GM21825 (cell line): Measurements from ENCODE around the gene HPCAL1.
"Not testable (repeated sequence)": the region's sequence is repeated elsewhere in the genome, so short reads cannot be mapped to it uniquely, and the experiment has no call there.

Experiments
- ATAC-seq: cut with Tn5 transposase; IDR thresholded peaks from one replicate; pipeline ENCODE4 v1.9.1; 2021; ENCODE audit warnings: mild to moderate bottlenecking, moderate library complexity; ENCODE audit not compliant: unreplicated experiment

The HPCAL1 gene

DNA sequence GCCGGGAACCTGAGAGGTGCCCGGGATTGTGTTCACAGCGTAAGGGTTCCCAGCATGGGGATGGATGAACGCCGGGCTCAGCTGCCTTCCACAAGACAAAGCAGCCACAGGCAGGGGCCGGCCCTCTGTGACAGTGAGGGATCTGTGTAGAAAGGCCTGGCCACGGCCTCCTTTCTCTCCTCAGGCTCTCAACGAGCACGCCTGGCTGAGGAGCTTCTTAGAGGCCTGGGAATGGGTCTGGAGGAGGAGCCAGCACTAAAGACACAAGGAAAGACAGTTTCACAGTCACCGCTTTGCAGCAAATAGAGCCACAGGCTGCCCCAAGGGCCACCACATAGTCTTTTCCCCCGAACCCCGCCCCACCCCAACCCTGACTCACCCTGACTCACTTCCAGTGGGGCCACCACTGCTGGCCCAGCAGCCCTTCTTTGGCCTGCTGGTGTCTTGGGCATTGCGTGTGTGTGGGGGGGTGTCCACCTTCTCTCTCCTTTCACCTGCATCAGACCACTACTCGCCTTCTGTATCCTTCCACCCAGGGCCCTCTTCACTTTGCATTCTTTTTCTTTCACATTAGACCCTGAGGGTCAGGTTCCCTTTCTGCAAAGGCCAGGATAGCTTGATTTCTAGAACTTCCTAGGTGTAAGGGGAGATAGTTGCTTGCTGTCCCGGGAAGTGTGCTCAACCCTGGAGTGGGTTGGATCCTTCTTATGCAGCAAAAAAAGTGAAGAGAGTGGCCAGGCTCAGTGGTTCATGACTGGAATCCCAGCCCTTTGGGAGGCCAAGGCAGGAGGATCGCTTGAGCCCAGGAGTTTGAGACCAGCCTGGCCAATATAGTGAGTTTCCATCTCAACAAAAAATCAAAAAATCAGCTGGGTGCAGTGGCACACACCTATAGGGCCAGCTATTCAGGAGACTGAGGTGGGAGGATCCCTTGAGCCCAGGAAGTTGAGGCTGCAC is 19.3 kb upstream of the HPCAL1 start:
- no peak for ATAC-seq

DNA sequence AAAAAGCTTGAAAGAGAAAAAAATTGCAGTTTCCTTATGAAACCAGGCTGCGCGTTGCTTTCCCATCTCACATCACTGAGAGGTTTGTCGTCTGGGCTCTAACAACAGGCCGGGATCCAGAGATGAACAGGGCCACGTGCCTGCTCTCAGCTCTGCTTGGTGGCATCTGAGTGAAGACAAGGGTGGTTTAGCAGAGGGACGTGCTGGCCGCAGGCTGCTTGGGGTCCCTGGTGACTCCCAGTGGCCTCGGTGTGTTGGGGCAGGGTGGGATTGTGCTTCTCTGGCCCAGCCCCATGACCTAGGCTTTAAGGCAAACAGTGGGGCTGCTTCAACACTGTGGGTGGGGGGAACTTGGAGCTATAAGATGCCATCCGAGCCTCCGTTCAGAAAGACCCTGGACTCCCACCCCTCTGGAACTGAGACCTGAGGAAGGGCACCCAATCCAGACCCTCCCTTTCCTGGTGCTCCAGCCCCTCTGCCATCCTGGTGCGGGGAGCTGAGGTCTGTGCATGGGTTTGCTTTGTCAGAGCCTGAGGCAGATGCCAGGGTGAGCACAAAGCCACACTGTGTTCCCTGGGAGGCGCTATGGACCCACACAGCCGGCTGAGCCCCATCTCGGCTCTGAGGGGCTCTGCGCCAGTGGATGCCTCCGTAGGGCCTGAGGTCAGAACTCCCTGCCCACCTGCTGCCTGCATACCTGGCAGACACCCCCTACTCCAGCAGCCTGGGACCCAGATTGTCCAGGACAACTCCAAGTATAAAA is 18.4 kb upstream of the HPCAL1 start:
- ATAC-seq: no peak

DNA sequence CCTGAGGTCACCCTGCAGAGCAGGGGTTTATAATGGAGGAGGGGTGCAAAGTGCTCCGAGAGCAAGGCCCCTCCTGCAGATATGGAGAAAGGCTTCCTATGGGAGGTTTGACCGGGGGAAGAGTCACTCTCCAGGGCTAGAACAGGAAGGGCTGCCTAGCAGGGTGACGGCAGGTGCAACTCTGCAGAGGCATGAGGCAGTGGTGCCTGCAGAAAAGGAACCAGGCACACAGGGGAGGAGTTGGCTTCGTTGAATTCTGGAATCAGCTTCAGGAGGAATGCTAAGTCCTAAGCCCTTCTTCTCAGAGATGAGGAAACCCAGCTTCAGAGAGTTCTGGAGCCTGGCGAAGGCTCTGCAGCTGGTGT is 17.5 kb upstream of the HPCAL1 start:
- ATAC-seq: no peak

DNA sequence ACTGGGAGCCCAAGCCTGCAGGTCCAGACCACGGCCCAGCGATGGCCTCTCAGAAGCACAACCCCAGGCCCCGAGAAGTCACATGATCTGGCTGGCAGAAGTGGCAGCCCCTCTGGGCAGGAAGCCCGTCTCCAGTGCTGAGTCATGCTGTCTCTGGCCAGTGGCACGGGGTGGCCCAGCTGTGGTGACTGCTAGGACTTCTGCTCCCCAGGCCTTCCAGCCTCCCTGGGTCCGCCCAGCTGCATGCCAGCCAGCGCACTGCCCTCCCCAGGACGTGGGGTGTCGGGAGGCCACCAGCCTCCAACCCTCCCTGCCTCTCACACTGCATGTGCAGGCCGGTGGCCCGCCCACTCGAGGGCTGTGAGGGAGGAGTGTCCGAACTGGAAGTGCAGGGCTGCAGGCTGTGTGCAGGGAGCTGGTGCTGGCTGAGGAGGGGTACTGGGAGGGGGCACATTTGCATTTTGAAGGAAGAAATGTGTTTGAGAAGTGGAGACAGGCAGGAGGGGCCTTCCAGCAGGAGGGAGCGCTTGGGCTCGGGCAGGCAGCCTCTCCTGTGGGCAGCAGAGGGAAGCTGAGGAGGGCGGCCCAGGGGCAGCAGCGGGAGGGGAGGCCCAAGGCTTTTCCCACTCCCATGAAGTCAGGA is 17.0 kb upstream of the HPCAL1 start:
- no peak for ATAC-seq

DNA sequence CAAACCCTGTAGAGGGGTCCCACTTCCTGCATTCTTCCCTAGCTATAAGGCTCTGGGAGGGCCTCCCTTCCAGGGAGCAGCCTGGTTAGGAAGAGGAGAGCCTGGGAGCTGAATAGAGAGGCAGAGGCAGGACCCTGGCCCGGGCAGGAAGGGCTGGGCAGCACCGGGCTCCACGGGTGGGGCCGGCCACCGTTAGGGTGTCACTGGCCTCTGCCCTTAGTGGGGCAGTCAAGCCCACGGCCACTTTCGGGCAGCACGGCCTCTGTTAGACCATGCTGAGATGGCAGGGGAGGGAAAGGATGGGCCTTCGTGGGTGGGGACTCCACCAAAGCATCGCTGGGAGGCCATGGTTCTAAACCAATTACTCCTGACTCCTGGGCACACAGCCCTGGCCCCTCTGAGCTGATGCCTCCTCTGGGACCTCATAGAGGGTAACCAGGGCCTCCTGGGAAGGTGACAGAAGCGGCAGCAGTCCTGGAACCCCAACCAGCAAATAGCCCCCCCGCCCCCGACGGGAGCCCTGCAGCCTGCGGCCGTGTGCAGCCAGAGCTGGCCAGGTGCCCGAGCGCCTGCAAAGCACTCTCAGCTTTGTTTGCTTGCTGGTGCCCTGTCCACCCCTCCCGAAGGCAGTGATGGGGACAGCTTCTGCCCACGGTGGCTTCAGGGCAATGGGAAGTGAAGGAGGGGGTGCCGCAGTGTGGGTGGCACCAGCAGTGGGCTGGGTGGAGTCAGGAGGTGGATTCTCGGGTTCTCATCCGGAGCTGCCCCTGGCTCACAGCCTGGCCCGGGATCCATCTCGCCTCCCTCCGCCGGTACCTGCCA is 16.3 kb upstream of the HPCAL1 start:
- no peak for ATAC-seq

DNA sequence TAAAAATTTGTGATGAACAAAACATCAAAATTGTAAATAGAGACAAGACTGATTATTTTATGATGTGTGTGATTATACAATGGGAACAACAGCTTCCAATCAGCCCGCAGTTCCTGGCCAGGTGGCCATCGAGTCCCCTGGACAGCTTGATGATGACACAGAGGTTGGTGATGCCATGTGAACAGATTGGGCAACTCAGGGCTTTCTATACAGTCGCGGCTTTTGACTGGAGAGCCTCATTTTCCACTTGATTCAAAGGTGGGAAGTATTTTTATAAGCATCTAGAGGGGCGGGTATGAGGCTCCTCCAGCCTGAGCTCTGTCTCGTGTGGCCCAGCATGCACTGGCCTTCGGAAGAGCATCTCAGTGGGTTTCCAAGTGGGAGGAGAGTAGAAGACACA is 14.9 kb upstream of the HPCAL1 start:
- no peak for ATAC-seq

DNA sequence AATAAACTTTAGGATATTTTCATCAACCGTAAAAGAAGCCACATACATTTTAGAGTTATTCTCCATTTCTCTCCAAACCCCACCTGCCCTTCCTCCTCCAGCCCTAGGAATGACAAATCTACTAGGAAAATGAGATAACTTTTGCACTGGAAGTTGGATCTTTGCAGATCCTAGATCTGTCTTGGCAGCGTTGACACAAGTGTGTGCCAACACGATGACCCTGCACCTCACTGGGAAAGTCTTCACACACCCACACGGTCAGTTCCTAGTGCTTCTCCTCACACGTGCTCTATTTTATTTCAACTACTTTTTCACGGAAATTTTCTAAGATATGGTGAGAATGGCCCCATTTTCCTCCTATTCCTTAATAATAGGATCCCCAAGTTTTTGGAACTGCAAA is 14.1 kb upstream of the HPCAL1 start:
- no peak for ATAC-seq

DNA sequence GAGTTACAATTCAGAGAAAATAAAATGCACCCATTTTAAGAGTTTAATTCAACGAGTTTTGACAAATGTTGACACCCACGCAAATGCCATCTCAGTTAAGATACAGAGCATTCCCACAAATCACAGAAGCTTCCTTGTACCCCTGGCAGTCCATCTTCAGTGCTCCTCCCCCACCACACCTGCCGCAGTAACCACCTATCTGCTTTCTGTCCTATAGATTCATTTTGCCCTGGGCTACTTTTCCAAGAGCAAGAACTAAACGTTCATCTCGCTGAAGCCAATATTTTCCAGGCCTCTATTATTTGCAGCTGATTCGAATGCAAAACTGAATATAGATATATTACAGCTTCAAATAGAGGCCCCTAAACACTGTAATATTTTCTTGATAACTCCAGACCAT is 13.4 kb upstream of the HPCAL1 start:
- ATAC-seq: no peak

DNA sequence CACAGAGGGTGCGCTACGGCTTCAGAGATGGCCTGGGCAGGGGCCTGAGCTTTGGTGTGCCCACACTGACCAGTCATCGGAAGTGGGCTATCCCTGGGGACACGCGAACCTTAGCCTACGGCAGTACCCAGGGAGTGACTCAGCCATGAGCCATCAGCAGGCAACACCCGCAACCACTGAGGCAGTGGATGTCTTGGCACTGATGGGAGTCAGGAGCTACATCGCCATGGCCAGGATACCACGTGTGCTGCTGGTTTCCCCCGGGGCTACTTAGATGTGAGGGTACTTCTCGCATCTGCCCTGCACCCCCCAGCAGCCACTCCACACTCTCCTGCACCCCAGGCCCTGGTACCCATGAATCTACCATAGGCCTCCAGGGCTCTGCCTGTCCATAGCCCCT is 12.8 kb upstream of the HPCAL1 start:
- no peak for ATAC-seq

DNA sequence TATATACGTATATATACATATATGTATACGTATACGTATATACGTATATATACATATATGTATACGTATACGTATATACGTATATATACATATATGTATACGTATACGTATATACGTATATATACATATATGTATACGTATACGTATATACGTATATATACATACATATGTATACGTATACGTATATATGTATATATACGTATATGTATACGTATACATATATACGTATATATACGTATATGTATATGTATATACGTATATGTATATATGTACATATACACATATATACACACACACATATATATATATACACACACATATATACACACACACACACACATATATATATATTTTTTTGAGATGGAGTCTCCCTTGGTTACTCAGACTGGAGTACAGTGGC is 11.3 kb upstream of the HPCAL1 start:
- not testable (repeated sequence) for ATAC-seq

DNA sequence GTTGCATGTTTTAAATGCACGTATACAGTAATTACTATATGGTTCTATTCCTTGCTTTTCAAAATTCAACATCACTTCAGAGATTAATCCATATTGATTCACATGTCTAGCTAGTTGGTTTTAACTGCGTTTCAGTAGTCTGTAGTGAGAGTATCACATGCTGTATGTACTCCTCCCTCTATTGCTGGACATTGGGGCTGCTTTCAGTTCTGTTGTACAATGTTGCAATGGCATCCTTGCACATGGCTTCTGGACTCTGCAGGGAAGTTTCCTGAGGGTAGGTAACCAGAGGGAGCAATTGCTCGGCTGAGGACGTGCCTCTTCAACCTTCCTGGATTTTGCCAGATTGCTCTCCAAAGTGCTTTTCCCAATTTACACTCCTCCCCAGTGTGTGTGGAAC is 10.7 kb upstream of the HPCAL1 start:
- no peak for ATAC-seq

DNA sequence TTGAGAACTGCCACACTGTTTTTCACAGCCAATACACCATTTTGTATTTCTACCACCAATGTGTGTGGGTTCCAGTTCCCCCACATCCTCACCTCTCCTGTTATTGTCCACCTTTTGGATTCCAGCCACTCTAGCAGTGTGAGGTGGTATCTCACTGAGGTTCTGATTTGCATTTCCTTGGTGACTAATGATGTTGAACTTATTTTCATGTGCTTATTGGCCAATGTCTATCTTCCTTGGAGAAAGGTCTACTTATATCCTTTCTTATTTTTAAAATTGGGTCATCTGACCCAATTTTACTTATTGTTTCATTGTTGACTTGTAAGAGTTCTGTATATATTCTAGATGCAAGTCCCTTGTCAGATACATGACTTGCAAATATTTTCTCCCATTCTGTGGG is 9.1 kb upstream of the HPCAL1 start:
- ATAC-seq: no peak

DNA sequence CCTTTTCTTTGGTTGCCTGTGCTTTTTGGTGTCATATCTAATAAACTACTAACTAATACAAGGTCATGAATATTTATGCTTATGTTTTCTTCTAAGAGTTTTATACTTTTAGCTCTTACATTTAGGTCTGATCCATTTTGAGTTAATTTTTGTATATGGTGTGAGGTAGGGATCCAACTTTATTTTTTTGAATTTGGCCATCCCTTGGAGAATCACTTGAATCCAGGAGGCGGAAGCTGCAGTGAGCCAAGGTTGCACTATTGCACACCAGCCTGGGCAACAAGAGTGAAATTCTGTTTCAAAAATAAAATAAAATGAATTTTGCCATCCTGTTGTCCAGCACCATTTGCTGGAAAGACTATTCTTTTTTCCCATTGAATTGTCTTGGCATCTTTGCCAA is 8.6 kb upstream of the HPCAL1 start:
- ATAC-seq: no peak

DNA sequence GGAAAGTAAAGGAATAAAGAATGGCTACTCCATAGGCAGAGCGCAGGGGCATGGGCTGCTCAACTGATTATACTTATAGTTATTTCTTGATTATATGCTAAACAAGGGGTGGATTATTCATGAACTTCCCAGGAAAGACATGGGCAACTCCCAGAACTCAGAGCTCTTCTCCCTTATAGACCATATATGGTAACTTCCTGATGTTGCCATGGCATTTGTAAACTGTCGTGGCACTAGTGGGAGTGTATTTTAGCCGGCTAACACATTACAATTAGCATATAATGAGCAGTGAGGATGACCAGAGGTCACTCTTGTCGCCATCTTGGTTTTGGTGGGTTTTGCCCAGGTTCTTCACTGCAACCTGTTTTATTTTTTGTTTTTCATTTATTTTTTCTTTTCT is 7.1 kb upstream of the HPCAL1 start:
- ATAC-seq: not testable (repeated sequence)

DNA sequence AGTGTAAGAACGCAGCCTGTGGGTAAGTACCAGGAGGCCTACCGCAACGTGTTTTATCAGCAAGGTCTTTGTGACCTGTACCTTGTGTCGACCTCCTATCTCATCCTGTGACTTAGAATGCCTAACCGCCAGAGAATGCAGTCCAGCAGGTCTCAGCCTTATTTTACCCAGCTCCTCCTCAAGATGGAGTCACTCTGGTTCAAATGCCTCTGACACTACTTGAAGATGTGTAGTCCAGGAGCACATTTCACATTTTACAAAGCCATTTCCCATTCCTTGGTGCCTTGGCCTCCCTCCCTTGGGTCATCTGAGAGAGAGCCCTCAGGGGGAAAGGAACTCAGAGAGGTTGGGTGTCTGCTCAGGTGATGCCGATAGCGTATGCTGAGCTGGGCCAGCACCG is 6.6 kb upstream of the HPCAL1 start:
- ATAC-seq: no peak

DNA sequence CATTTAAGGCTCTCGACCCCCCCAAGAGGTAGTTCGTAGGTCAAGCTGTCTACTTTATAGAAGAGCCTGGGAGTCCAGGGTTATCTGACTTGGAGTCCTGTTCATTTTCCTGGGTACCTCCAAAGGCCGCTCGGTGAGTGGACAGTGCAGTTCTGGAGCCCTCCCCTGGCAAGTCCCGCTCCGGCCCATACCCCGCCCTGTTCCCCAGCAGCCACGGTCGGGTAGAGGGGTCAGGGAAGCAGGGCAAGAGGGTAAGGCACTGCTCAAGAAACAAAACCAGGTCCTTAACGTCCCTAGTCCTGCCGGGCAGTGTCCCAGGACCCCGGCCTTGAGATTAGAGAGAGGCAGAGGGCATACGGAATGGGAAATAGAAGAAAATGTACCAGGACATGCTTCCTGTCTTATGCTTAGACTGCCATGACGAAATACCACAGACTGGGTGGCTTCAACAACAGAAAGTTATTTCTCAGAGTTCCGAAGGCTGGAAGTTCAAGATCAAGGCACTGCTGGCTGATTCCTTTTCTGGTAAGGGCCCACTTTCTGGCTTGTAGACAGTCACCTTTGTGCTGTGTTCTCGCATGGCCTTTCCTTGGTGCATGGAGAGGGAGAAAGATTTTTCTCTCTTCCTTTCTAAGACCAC is 5.4 kb upstream of the HPCAL1 start:
- ATAC-seq: no peak

DNA sequence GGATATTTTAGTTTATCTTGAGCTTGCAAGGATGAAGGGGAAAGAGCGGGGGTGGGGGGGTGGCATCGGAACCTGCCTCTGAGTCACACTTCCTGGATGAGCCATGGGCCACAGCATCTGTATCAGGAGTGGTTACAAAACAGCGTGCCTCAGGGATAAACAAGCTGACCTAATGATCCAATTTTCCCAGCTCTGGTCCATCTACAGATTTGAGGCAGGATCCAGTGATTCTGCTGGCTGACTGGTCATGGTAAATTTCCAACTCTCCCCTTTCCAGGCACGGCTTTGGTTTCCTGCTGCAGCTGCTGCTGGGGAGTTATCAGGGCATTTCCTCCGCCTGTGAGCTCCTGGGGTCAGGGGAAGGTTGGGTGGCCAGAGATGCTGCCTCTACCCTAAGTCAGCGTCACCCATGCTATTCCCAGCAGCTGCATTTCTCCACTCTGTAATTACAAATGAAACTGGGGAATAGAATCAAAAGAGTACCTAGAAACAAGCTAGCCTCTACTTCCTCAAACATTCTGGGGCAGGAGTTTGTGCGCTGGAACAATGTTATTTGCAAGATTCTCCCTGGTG is 4.7 kb upstream of the HPCAL1 start:
- ATAC-seq: no peak

DNA sequence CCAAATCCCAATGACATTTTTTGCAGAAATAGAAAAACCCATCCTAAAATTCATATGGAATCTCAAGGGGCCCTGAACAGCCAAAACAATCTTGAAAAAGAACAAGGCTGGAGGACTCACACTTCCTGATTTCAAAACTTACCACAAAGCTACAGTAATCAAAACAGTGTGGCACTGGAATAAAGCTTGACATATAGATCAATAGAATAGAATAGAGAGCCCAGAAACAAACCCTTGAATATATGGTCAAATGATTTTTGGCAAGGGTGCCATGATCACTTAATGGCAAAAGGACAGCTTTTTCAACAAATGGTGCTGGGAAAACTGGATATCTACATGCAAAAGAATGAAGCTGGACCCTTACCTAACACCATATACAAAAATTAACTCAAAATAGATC is 3.9 kb upstream of the HPCAL1 start:
- ATAC-seq: not testable (repeated sequence)

DNA sequence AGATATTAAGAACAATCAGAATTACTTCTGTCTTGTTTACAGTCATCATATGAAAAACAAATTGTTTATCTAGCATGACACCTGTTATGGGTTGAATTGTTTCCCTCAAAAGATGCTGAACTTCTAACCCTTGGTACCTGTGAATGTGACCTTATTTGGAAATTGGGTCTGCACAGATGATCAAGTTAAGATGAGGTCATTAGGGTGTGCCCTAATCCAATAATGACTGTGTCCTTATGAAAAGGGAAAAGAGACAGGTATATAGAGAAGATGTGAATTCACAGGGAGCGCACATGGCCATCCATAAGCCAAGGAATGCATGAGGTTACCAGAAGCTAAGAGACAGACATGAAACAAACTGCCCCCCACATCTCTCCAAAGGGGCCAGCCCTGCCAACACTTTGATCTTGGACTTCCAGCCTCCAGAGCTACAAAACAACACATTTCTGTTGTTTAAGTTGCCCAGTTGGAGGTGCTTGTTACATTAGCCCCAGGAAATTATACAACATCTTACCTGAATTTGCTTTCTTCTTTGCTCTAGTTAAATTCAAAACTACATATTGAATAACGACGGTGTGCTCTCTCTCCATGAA is 2.3 kb upstream of the HPCAL1 start:
- ATAC-seq: no peak
